Ovary (tissue), 10 donors: ENCODE results near the gene C16orf86. TPM values are rescaled to one million over a fixed set of nuclear protein-coding genes. Genes with fewer than 3 reads are reported as not detected.

Experiments
- DNase-seq, 5 donors: peaks; one replicate each; pipeline ENCODE4 v3.0.0-alpha.2; 2019 to 2020
- H3K27ac ChIP-seq, 2 donors: fragments of 200-600 bp; one replicate each; pipeline versions ENCODE4 v1.5.1 to v1.8.0; 2019 to 2022
- H3K27me3 ChIP-seq: fragments of 200-600 bp; one replicate; pipeline ENCODE4 v1.8.0; 2022
- H3K36me3 ChIP-seq: fragments of 200-600 bp; sonication (generic); one replicate; pipeline ENCODE4 v1.5.1; 2019
- H3K4me1 ChIP-seq: one replicate; pipeline ENCODE4 v1.8.1; 2013; ENCODE audit warnings: mild to moderate bottlenecking, moderate library complexity; ENCODE audit not compliant: insufficient read depth
- H3K4me3 ChIP-seq: fragments of 200-600 bp; sonication (generic); one replicate; pipeline ENCODE4 v1.5.1; 2017
- H3K9me3 ChIP-seq, 2 donors: fragments of 200-600 bp in 1 of 2; sonication (generic) in 1 of 2; one replicate each; pipeline versions ENCODE4 v1.5.1 to v1.8.1; 2013 to 2019; ENCODE audit warnings: mild to moderate bottlenecking in 1 of 2, moderate library complexity in 1 of 2
- CTCF ChIP-seq, 3 donors: fragments of 450-650 bp in 2 of 3; fragments of 200-600 bp in 1 of 3; IDR thresholded peaks; one replicate each; pipeline versions ENCODE4 v1.5.1 to v1.8.0; 2016 to 2022; ENCODE audit warnings: antibody characterized with exemption in 3 of 3, mild to moderate bottlenecking in 1 of 3
- EP300 ChIP-seq: sonication (generic); formaldehyde crosslinking; IDR thresholded peaks from one replicate; pipeline ENCODE4 v1.6.1; 2017; ENCODE audit warnings: antibody characterized with exemption
- POLR2A ChIP-seq: fragments of 450-650 bp; IDR thresholded peaks from one replicate; pipeline ENCODE4 v1.6.1; 2017; ENCODE audit warnings: antibody characterized with exemption, mild to moderate bottlenecking, moderate library complexity
- WGBS, 3 donors: extraction: QIAGEN DNeasy Blood & Tissue Kit in 1 of 3; methylation state at CpG; one replicate each; pipeline versions ENCODE4 v1.1.5 to v1.1.7; 2013 to 2017; 5-methylcytosine and 5-hydroxymethylcytosine counted together
- intact Hi-C, 4 donors: fragments of 100-400 bp; cut with DNase I; formaldehyde crosslinking; loops; one replicate each; pipeline versions ENCODE4 v1.11.0 to v1.15.1; 2022 to 2023
- long read RNA-seq, 3 donors: library from polyadenylated mRNA in 2 of 3; unstranded in 2 of 3; transcript quantifications; one replicate each; pipeline ENCODE4 v2.0.0 and lab custom pipeline, GENCODE V29; 2021 to 2026
- polyA plus RNA-seq, 2 donors: library from polyadenylated mRNA; stranded (reverse); fragments of 200-250 nt in 1 of 2; fragments of 350-450 nt in 1 of 2; fragmentation: Illumina TruSeq in 1 of 2; extraction: RNeasy Lipid Tissue Mini Kit (QIAGEN cat#74804) in 1 of 2; gene quantifications; one replicate each; pipeline ENCODE4 v1.2.3, GENCODE V29; 2013 to 2014
- total RNA-seq, 7 donors: library from RNA; depleted of rRNA in 2 of 7; stranded (reverse); fragments of >200 nt in 2 of 7; fragmentation: NEBNext Ultra II Directional in 3 of 7; extraction: Animal tissue kit (Norgen Biotek cat#: 25700) in 3 of 7; gene quantifications; one replicate each; pipeline versions ENCODE4 v1.1.0 to v1.2.4, GENCODE V29; 2016 to 2023
- donor health status: DM: no; HTN: no; CAD: no; lungs with moderate emphysema.
- donor health status: DM: no; HTN: no; CAD: no.
- donor health status: Bipolar disorder and iron deficiency.
- donor health status: DM: yes; HTN: yes; CAD: no.
- donor health status: DM: no; HTN: no; CAD: no.
- donor health status: DM: yes; HTN: yes; CAD: no.

The C16orf86 gene, protein sequence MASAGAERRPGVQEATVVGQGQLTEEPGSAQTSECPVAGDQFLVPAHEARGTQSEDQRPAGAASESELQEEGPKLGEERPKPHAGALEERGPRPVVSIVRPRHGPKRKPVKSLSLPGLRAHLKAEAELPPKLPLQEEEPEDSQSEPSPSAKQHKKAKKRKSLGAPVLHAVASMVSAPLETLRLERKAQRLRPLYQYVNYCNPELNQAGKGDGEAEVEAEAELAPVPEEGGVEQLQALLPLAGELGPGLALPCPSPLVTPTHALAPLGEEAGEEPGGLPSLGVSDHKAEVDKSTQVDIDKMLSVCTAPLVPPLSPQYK
- total RNA-seq (1 to 10 TPM; 2.2 to 8.2 (median 4.6) TPM), polyA plus RNA-seq (1 to 10 TPM in 1 of 2 donors, under 1 TPM in 1; 0.13 to 6.8 TPM)
- long read RNA-seq, donor 1, transcript C16orf86-201 (4 exons, 1,267 nt) = major isoform, 6 of 25 reads
- long read RNA-seq, donor 1, partial matches to known transcripts = 4 of 25 reads
- long read RNA-seq, donor 1, other reads (novel, unspliced or antisense) = 9 of 25 reads
- long read RNA-seq, donor 2, partial matches to known transcripts = 0 of 5 reads
- long read RNA-seq, donor 2, other reads (novel, unspliced or antisense) = 0 of 5 reads
- long read RNA-seq, donor 3, partial matches to known transcripts = 2 of 11 reads
- long read RNA-seq, donor 3, other reads (novel, unspliced or antisense) = 2 of 11 reads

- Histone ChIP-seq H3K4me3 (peak within 1 kb of the TSS; percentile 66), H3K27me3 (no peaks in the 10 kb centered on the region), H3K36me3 (no peaks in the 10 kb centered on the region), H3K9me3 (no peaks in the 10 kb centered on the region), H3K27ac (peak within 1 kb of the TSS; percentile 65 to 68), H3K4me1 (peaks cover 8% of the 10 kb centered on the region)
- peak; percentile 77 to 91 (median 86) for DNase-seq
- intact Hi-C loops = loop anchor here in 3 of 4 donors (5.0 to 10.0 kb wide), 4 partner anchors 105 to 268 kb away; partner anchors contain the start of genes RIPOR1 (in 2 of the 3), CTCF (in 1 of the 3), CTRL (in 1 of the 3) and PSMB10 (in 1 of the 3)
- 4 to 15% (median 6%) methylated on average over 20 to 78 of the region's 78 CpGs for WGBS, 3 donors
- no peak for TF ChIP-seq CTCF (IDR thresholded peaks at IDR 0.05)
- TF ChIP-seq POLR2A = peak; percentile 33
These were observed at the start of gene C16orf86, which contains the start of gene ENKD1 for GRCh38 chr16:67666559-67667452. Gene C16orf86, plus strand, starts transcription at chr16:67666814. Its CDS starts 157 bp downstream, at chr16:67666971. Gene ENKD1, minus strand, starts transcription at chr16:67666750. Its CDS starts 308 bp downstream, at chr16:67666442.

DNA sequence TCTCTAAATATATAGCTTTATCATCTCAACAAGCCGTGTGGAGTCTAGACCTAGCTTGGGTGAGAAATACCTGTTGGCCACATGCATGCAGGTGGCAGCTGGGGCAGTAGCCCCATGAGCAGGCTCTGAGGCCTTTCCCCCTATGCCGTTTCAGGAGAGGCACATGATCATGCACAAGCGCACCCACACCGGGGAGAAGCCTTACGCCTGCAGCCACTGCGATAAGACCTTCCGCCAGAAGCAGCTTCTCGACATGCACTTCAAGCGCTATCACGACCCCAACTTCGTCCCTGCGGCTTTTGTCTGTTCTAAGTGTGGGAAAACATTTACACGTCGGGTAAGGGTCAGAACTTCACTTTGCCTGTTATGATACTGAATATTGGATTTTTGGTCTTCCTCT lies 38.4 kb upstream of the C16orf86 start:
- Histone ChIP-seq H3K4me1 (no peaks in the 10 kb centered on the region), H3K27ac (no peak overlapping the region), H3K4me3 (no peak overlapping the region), H3K27me3 (no peaks in the 10 kb centered on the region), H3K36me3 (no peaks in the 10 kb centered on the region), H3K9me3 (no peaks in the 10 kb centered on the region)
- 89 to 93% (median 91%) methylated on average over 14 of the region's 14 CpGs for whole genome bisulfite sequencing, 3 donors
- DNase-seq = no peak
- intact Hi-C loops = no loop called here
- TF ChIP-seq POLR2A = no peak
- TF ChIP-seq CTCF (IDR thresholded peaks at IDR 0.05) = no peak
- no peak for TF ChIP-seq EP300

GRCh38 chr16:67632415-67633172 lies 34.0 kb upstream of the C16orf86 start:
- Histone ChIP-seq H3K36me3 (no peaks in the 10 kb centered on the region), H3K9me3 (no peaks in the 10 kb centered on the region), H3K27me3 (no peaks in the 10 kb centered on the region), H3K27ac (no peak overlapping the region), H3K4me1 (no peaks in the 10 kb centered on the region), H3K4me3 (no peak overlapping the region)
- TF ChIP-seq CTCF (IDR thresholded peaks at IDR 0.05) = no peak
- no peak for TF ChIP-seq POLR2A
- no peak for TF ChIP-seq EP300
- DNase-seq = peak in 2 of 5 donors; percentile 43 to 59
- intact Hi-C loops = no loop called here
- 37 to 46% (median 39%) methylated on average over 7 of the region's 7 CpGs for WGBS, 3 donors
